ENCODE measurements around the gene C1orf198. TPM values are rescaled to one million over a fixed set of nuclear protein-coding genes. Genes with fewer than 3 reads are reported as not detected.

The C1orf198 gene
- total RNA-seq, 1 donor from 2014 or later, result 32.9 TPM

- H3K9me3 ChIP-seq (ENCODE audit: control insufficient read depth in 3 of 3, low read length in 3 of 3), result no peaks in the 10 kb centered on the region
- H3K9ac ChIP-seq (ENCODE audit: low read depth in 1 of 3, low read length in 3 of 3), result no peak overlapping the region
- no peak overlapping the region for H3K4me3 ChIP-seq (ENCODE audit: low read length in 3 of 3)
- H3K36me3 ChIP-seq (ENCODE audit: control insufficient read depth in 3 of 3, insufficient read depth in 3 of 3, low read length in 3 of 3), result peaks cover 19 to 26% (median 25%) of the 10 kb centered on the region in 3 donors
- no peaks in the 10 kb centered on the region for H3K27me3 ChIP-seq (ENCODE audit: control insufficient read depth in 3 of 3, insufficient read depth in 3 of 3, low read length in 3 of 3)
- H3K27ac ChIP-seq (ENCODE audit: low read depth, low read length), result no peak overlapping the region
- peaks cover 5 to 16% (median 14%) of the 10 kb centered on the region in 3 donors for H3K4me1 ChIP-seq (ENCODE audit: control insufficient read depth in 3 of 3, insufficient read depth in 3 of 3, low read length in 3 of 3)
Observed at GRCh38 chr1:230843503-230844309, 24.6 kb downstream of the C1orf198 start.

- no peak overlapping the region for H3K4me3 ChIP-seq (ENCODE audit: low read length in 3 of 3)
- no peak overlapping the region for H3K27ac ChIP-seq (ENCODE audit: low read depth, low read length)
- peaks cover 23 to 30% (median 28%) of the 10 kb centered on the region in 3 donors for H3K36me3 ChIP-seq (ENCODE audit: control insufficient read depth in 3 of 3, insufficient read depth in 3 of 3, low read length in 3 of 3)
- H3K27me3 ChIP-seq (ENCODE audit: control insufficient read depth in 3 of 3, insufficient read depth in 3 of 3, low read length in 3 of 3), result no peaks in the 10 kb centered on the region
- no peak overlapping the region for H3K9ac ChIP-seq (ENCODE audit: low read depth in 1 of 3, low read length in 3 of 3)
- no peaks in the 10 kb centered on the region for H3K9me3 ChIP-seq (ENCODE audit: control insufficient read depth in 3 of 3, low read length in 3 of 3)
- H3K4me1 ChIP-seq (ENCODE audit: control insufficient read depth in 3 of 3, insufficient read depth in 3 of 3, low read length in 3 of 3), result peaks cover 3 to 9% (median 8%) of the 10 kb centered on the region in 3 donors
Observed at GRCh38 chr1:230842801-230843200, 25.5 kb downstream of the C1orf198 start.

- Histone ChIP-seq H3K27ac (ENCODE audit: low read depth, low read length) (no peak overlapping the region), H3K9ac (ENCODE audit: low read depth in 1 of 3, low read length in 3 of 3) (no peak overlapping the region), H3K36me3 (ENCODE audit: control insufficient read depth in 3 of 3, insufficient read depth in 3 of 3, low read length in 3 of 3) (peaks cover 23 to 27% (median 27%) of the 10 kb centered on the region in 3 donors)
Observed at GRCh38 chr1:230839173-230839572, 29.1 kb downstream of the C1orf198 start.

GRCh38 chr1:230836793-230837192 lies 31.5 kb downstream of the C1orf198 start:
- Histone ChIP-seq H3K9ac (ENCODE audit: low read depth in 1 of 3, low read length in 3 of 3) (no peak overlapping the region), H3K9me3 (ENCODE audit: control insufficient read depth in 3 of 3, low read length in 3 of 3) (no peaks in the 10 kb centered on the region), H3K36me3 (ENCODE audit: control insufficient read depth in 3 of 3, insufficient read depth in 3 of 3, low read length in 3 of 3) (peaks cover 11 to 13% (median 12%) of the 10 kb centered on the region in 3 donors), H3K27ac (ENCODE audit: low read depth, low read length) (no peak overlapping the region), H3K4me1 (ENCODE audit: control insufficient read depth in 3 of 3, insufficient read depth in 3 of 3, low read length in 3 of 3) (peaks cover 3 to 8% (median 5%) of the 10 kb centered on the region in 3 donors), H3K4me3 (ENCODE audit: low read length in 3 of 3) (no peak overlapping the region), H3K27me3 (ENCODE audit: control insufficient read depth in 3 of 3, insufficient read depth in 3 of 3, low read length in 3 of 3) (no peaks in the 10 kb centered on the region)

More at GRCh38 chr1:230839173-230839572, 29.1 kb downstream of the C1orf198 start:
- no peaks in the 10 kb centered on the region for H3K27me3 ChIP-seq (ENCODE audit: control insufficient read depth in 3 of 3, insufficient read depth in 3 of 3, low read length in 3 of 3)
- no peaks in the 10 kb centered on the region for H3K9me3 ChIP-seq (ENCODE audit: control insufficient read depth in 3 of 3, low read length in 3 of 3)
- H3K4me3 ChIP-seq (ENCODE audit: low read length in 3 of 3), result no peak overlapping the region
- peaks cover 3 to 8% (median 3%) of the 10 kb centered on the region in 3 donors for H3K4me1 ChIP-seq (ENCODE audit: control insufficient read depth in 3 of 3, insufficient read depth in 3 of 3, low read length in 3 of 3)

GRCh38 chr1:230836347-230836746 lies 32.0 kb downstream of the C1orf198 start:
- H3K36me3 ChIP-seq (ENCODE audit: control insufficient read depth in 3 of 3, insufficient read depth in 3 of 3, low read length in 3 of 3), result peaks cover 9 to 12% (median 9%) of the 10 kb centered on the region in 3 donors
- H3K4me1 ChIP-seq (ENCODE audit: control insufficient read depth in 3 of 3, insufficient read depth in 3 of 3, low read length in 3 of 3), result peaks cover 3 to 8% (median 5%) of the 10 kb centered on the region in 3 donors
- H3K4me3 ChIP-seq (ENCODE audit: low read length in 3 of 3), result no peak overlapping the region
- no peak overlapping the region for H3K27ac ChIP-seq (ENCODE audit: low read depth, low read length)
- no peaks in the 10 kb centered on the region for H3K27me3 ChIP-seq (ENCODE audit: control insufficient read depth in 3 of 3, insufficient read depth in 3 of 3, low read length in 3 of 3)
- H3K9ac ChIP-seq (ENCODE audit: low read depth in 1 of 3, low read length in 3 of 3), result no peak overlapping the region
- H3K9me3 ChIP-seq (ENCODE audit: control insufficient read depth in 3 of 3, low read length in 3 of 3), result no peaks in the 10 kb centered on the region

GRCh38 chr1:230834292-230834691 lies 34.0 kb downstream of the C1orf198 start:
- Histone ChIP-seq H3K9me3 (ENCODE audit: control insufficient read depth in 3 of 3, low read length in 3 of 3) (no peaks in the 10 kb centered on the region), H3K4me3 (ENCODE audit: low read length in 3 of 3) (no peak overlapping the region), H3K4me1 (ENCODE audit: control insufficient read depth in 3 of 3, insufficient read depth in 3 of 3, low read length in 3 of 3) (peaks cover 3 to 8% (median 5%) of the 10 kb centered on the region in 3 donors), H3K27ac (ENCODE audit: low read depth, low read length) (no peak overlapping the region), H3K36me3 (ENCODE audit: control insufficient read depth in 3 of 3, insufficient read depth in 3 of 3, low read length in 3 of 3) (peaks cover 6 to 8% (median 6%) of the 10 kb centered on the region in 3 donors), H3K9ac (ENCODE audit: low read depth in 1 of 3, low read length in 3 of 3) (no peak overlapping the region), H3K27me3 (ENCODE audit: control insufficient read depth in 3 of 3, insufficient read depth in 3 of 3, low read length in 3 of 3) (no peaks in the 10 kb centered on the region)

GRCh38 chr1:230833511-230833910 lies 34.8 kb downstream of the C1orf198 start:
- H3K27me3 ChIP-seq (ENCODE audit: control insufficient read depth in 3 of 3, insufficient read depth in 3 of 3, low read length in 3 of 3), result no peaks in the 10 kb centered on the region
- H3K4me1 ChIP-seq (ENCODE audit: control insufficient read depth in 3 of 3, insufficient read depth in 3 of 3, low read length in 3 of 3), result peaks cover 0 to 2% (median 1%) of the 10 kb centered on the region in 3 donors
- no peak overlapping the region for H3K27ac ChIP-seq (ENCODE audit: low read depth, low read length)
- H3K36me3 ChIP-seq (ENCODE audit: control insufficient read depth in 3 of 3, insufficient read depth in 3 of 3, low read length in 3 of 3), result peaks cover 1 to 4% (median 1%) of the 10 kb centered on the region in 3 donors
- H3K9me3 ChIP-seq (ENCODE audit: control insufficient read depth in 3 of 3, low read length in 3 of 3), result no peaks in the 10 kb centered on the region
- no peak overlapping the region for H3K9ac ChIP-seq (ENCODE audit: low read depth in 1 of 3, low read length in 3 of 3)
- no peak overlapping the region for H3K4me3 ChIP-seq (ENCODE audit: low read length in 3 of 3)

GRCh38 chr1:230832476-230832875 lies 35.8 kb downstream of the C1orf198 start:
- H3K4me1 ChIP-seq (ENCODE audit: control insufficient read depth in 3 of 3, insufficient read depth in 3 of 3, low read length in 3 of 3), result peaks cover 3 to 10% (median 5%) of the 10 kb centered on the region in 3 donors
- H3K4me3 ChIP-seq (ENCODE audit: low read length in 3 of 3), result no peak overlapping the region
- no peak overlapping the region for H3K9ac ChIP-seq (ENCODE audit: low read depth in 1 of 3, low read length in 3 of 3)
- H3K9me3 ChIP-seq (ENCODE audit: control insufficient read depth in 3 of 3, low read length in 3 of 3), result no peaks in the 10 kb centered on the region
- H3K27ac ChIP-seq (ENCODE audit: low read depth, low read length), result no peak overlapping the region
- no peaks in the 10 kb centered on the region for H3K36me3 ChIP-seq (ENCODE audit: control insufficient read depth in 3 of 3, insufficient read depth in 3 of 3, low read length in 3 of 3)
- no peaks in the 10 kb centered on the region for H3K27me3 ChIP-seq (ENCODE audit: control insufficient read depth in 3 of 3, insufficient read depth in 3 of 3, low read length in 3 of 3)

GRCh38 chr1:230831771-230832170 lies 36.5 kb downstream of the C1orf198 start:
- Histone ChIP-seq H3K9ac (ENCODE audit: low read depth in 1 of 3, low read length in 3 of 3) (no peak overlapping the region), H3K4me1 (ENCODE audit: control insufficient read depth in 3 of 3, insufficient read depth in 3 of 3, low read length in 3 of 3) (peaks cover 9 to 17% (median 12%) of the 10 kb centered on the region in 3 donors), H3K4me3 (ENCODE audit: low read length in 3 of 3) (no peak overlapping the region), H3K27me3 (ENCODE audit: control insufficient read depth in 3 of 3, insufficient read depth in 3 of 3, low read length in 3 of 3) (no peaks in the 10 kb centered on the region), H3K9me3 (ENCODE audit: control insufficient read depth in 3 of 3, low read length in 3 of 3) (no peaks in the 10 kb centered on the region), H3K27ac (ENCODE audit: low read depth, low read length) (no peak overlapping the region), H3K36me3 (ENCODE audit: control insufficient read depth in 3 of 3, insufficient read depth in 3 of 3, low read length in 3 of 3) (no peaks in the 10 kb centered on the region)

- Histone ChIP-seq H3K27me3 (ENCODE audit: control insufficient read depth in 3 of 3, insufficient read depth in 3 of 3, low read length in 3 of 3) (no peaks in the 10 kb centered on the region), H3K9ac (ENCODE audit: low read depth in 1 of 3, low read length in 3 of 3) (no peak overlapping the region), H3K4me3 (ENCODE audit: low read length in 3 of 3) (no peak overlapping the region), H3K9me3 (ENCODE audit: control insufficient read depth in 3 of 3, low read length in 3 of 3) (no peaks in the 10 kb centered on the region), H3K36me3 (ENCODE audit: control insufficient read depth in 3 of 3, insufficient read depth in 3 of 3, low read length in 3 of 3) (no peaks in the 10 kb centered on the region), H3K4me1 (ENCODE audit: control insufficient read depth in 3 of 3, insufficient read depth in 3 of 3, low read length in 3 of 3) (peaks cover 42 to 50% (median 43%) of the 10 kb centered on the region in 3 donors), H3K27ac (ENCODE audit: low read depth, low read length) (no peak overlapping the region)
Observed at GRCh38 chr1:230828421-230828820, 39.9 kb downstream of the C1orf198 start.
